HG02571 (cell line): ENCODE data around the gene MYH9.

Source experiments
- ATAC-seq: cut with Tn5 transposase; IDR thresholded peaks from one replicate; pipeline ENCODE4 v1.9.1; 2021; ENCODE audit warnings: mild to moderate bottlenecking, moderate library complexity; ENCODE audit not compliant: unreplicated experiment

MYH9 gene

GRCh38 chr22:36386900-36387708 is 663 bp downstream of the MYH9 start:
- peak; percentile 21 for ATAC-seq

GRCh38 chr22:36386351-36386899 is 1.3 kb downstream of the MYH9 start:
- peak; percentile 25 for ATAC-seq

GRCh38 chr22:36385491-36386350 is 2.0 kb downstream of the MYH9 start:
- ATAC-seq: no peak

GRCh38 chr22:36384766-36385481 is 2.8 kb downstream of the MYH9 start:
- ATAC-seq: no peak

GRCh38 chr22:36383110-36383581 is 4.6 kb downstream of the MYH9 start:
- ATAC-seq: no peak

- no peak for ATAC-seq
These were observed 6.1 kb downstream of the MYH9 start for GRCh38 chr22:36381513-36382128.

- ATAC-seq: no peak
These were observed 8.0 kb downstream of the MYH9 start for GRCh38 chr22:36379593-36380361.

- no peak for ATAC-seq
These were observed 8.9 kb downstream of the MYH9 start for GRCh38 chr22:36378869-36379217.

GRCh38 chr22:36378080-36378868 is 9.5 kb downstream of the MYH9 start:
- ATAC-seq: no peak

GRCh38 chr22:36377022-36377631 is 10.6 kb downstream of the MYH9 start:
- no peak for ATAC-seq

- ATAC-seq: no peak
These were observed 11.5 kb downstream of the MYH9 start for GRCh38 chr22:36376265-36376664.

GRCh38 chr22:36375071-36375980 is 12.4 kb downstream of the MYH9 start:
- ATAC-seq: no peak

GRCh38 chr22:36374603-36375024 is 13.2 kb downstream of the MYH9 start:
- ATAC-seq: no peak

- ATAC-seq: no peak
These were observed 14.5 kb downstream of the MYH9 start for GRCh38 chr22:36373258-36373579.

GRCh38 chr22:36371920-36372319 is 15.8 kb downstream of the MYH9 start:
- ATAC-seq: no peak

GRCh38 chr22:36369922-36370791 is 17.6 kb downstream of the MYH9 start:
- ATAC-seq: no peak
